ENCODE measurements around the gene HOXA1.

The HOXA1 gene

GRCh38 chr7:27104341-27105058, 8.7 kb upstream of the HOXA1 start:
- DNase-seq = no peak

- no peak for DNase-seq
These were observed 7.9 kb upstream of the HOXA1 start for GRCh38 chr7:27103489-27104226.

- no peak for DNase-seq
These were observed 7.0 kb upstream of the HOXA1 start, which contains the start of gene HOXA2 for GRCh38 chr7:27102581-27103442. Gene HOXA2 (minus strand): TSS chr7:27102683. CDS start chr7:27102500, 183 bp downstream.

- no peak for DNase-seq
These were observed 6.3 kb upstream of the HOXA1 start for GRCh38 chr7:27101957-27102580.

- no peak for DNase-seq
These were observed 5.6 kb upstream of the HOXA1 start for GRCh38 chr7:27101171-27101956.

- no peak for DNase-seq
These were observed 4.9 kb upstream of the HOXA1 start for GRCh38 chr7:27100694-27101170.

- DNase-seq = no peak
These were observed 3.9 kb upstream of the HOXA1 start for GRCh38 chr7:27099453-27100370.

- DNase-seq = no peak
These were observed 3.0 kb upstream of the HOXA1 start for GRCh38 chr7:27098578-27099451.

GRCh38 chr7:27097686-27098577, 2.1 kb upstream of the HOXA1 start:
- DNase-seq = no peak

GRCh38 chr7:27096768-27097514, 1.1 kb upstream of the HOXA1 start:
- DNase-seq = no peak

GRCh38 chr7:27095050-27095896, 527 bp downstream of the HOXA1 start:
- DNase-seq = no peak

- DNase-seq = no peak
These were observed 1.3 kb downstream of the HOXA1 start for GRCh38 chr7:27094304-27095049.

GRCh38 chr7:27093184-27093895, 2.5 kb downstream of the HOXA1 start:
- no peak for DNase-seq

GRCh38 chr7:27092819-27093110, 3.0 kb downstream of the HOXA1 start:
- no peak for DNase-seq

GRCh38 chr7:27091941-27092818, 3.6 kb downstream of the HOXA1 start:
- DNase-seq = no peak

All from NCI-H510A (cell line).